KMS-11 (cell line): Measurements from ENCODE around the gene MRTFA.

ENCODE experiments used
- H2AFZ ChIP-seq: fragments of 200-600 bp; sonication (generic); 2 replicates; pipeline ENCODE4 v1.6.1; 2016; ENCODE audit warnings: antibody characterized with exemption, mixed run types, low read depth
- H3K27ac ChIP-seq: fragments of 200-600 bp; sonication (generic); 2 replicates; pipeline ENCODE4 v1.6.1; 2016; ENCODE audit warnings: mild to moderate bottlenecking, mixed run types
- H3K27me3 ChIP-seq: fragments of 200-600 bp; sonication (generic); 2 replicates; pipeline ENCODE4 v1.6.1; 2017; ENCODE audit warnings: mild to moderate bottlenecking, low read depth, mixed run types, moderate library complexity; ENCODE audit not compliant: insufficient read depth
- H3K36me3 ChIP-seq: fragments of 200-600 bp; sonication (generic); 2 replicates; pipeline ENCODE4 v1.6.1; 2017; ENCODE audit warnings: mild to moderate bottlenecking, mixed run types; ENCODE audit not compliant: insufficient read depth
- H3K4me1 ChIP-seq: fragments of 200-600 bp; sonication (generic); 2 replicates; pipeline ENCODE4 v1.6.1; 2016; ENCODE audit warnings: mild to moderate bottlenecking, low read depth, mixed run types; ENCODE audit not compliant: poor library complexity, severe bottlenecking
- H3K4me2 ChIP-seq: fragments of 200-600 bp; sonication (generic); 2 replicates; pipeline ENCODE4 v1.7.0; 2016; ENCODE audit warnings: mild to moderate bottlenecking, mixed run types
- H3K4me3 ChIP-seq: fragments of 200-600 bp; sonication (generic); IDR thresholded peaks from 2 replicates; pipeline ENCODE4 v1.6.1; 2017; ENCODE audit warnings: low read depth, low read length, mixed read lengths; ENCODE audit not compliant: insufficient read depth
- H3K79me2 ChIP-seq: fragments of 200-600 bp; sonication (generic); 2 replicates; pipeline ENCODE4 v1.6.1; 2016; ENCODE audit warnings: low read depth, mixed run types; ENCODE audit not compliant: insufficient read depth
- H3K9ac ChIP-seq: fragments of 200-600 bp; sonication (generic); 2 replicates; pipeline ENCODE4 v1.6.1; 2016; ENCODE audit warnings: mild to moderate bottlenecking, mixed run types
- H4K20me1 ChIP-seq: fragments of 200-600 bp; sonication (generic); 2 replicates; pipeline ENCODE4 v1.6.1; 2016; ENCODE audit warnings: mild to moderate bottlenecking, mixed run types; ENCODE audit not compliant: insufficient read depth
- CTCF ChIP-seq: fragments of 200-600 bp; sonication (generic); conservative IDR thresholded peaks from 2 replicates; pipeline ENCODE4 v1.6.1; 2017; ENCODE audit warnings: low read depth, mild to moderate bottlenecking, antibody characterized with exemption, low read length, moderate library complexity, mixed read lengths

Gene MRTFA

GRCh38 chr22:40522141-40522540 lies 114.4 kb downstream of the MRTFA start:
- Histone ChIP-seq H3K36me3 (no peaks in the 10 kb centered on the region), H3K9ac (no peak overlapping the region), H2AFZ (no peak overlapping the region), H3K27me3 (no peaks in the 10 kb centered on the region), H3K79me2 (no peaks in the 10 kb centered on the region; the same call in 1 of the 2 replicates), H3K4me1 (peaks cover 10% of the 10 kb centered on the region), H3K27ac (no peak overlapping the region), H3K4me3 (no peak overlapping the region), H3K4me2 (no peak overlapping the region), H4K20me1 (no peaks in the 10 kb centered on the region)
- TF ChIP-seq CTCF: no peak

GRCh38 chr22:40521046-40521445 lies 115.5 kb downstream of the MRTFA start:
- no peak overlapping the region for H3K4me2 ChIP-seq
- no peaks in the 10 kb centered on the region for H4K20me1 ChIP-seq
- H3K27me3 ChIP-seq: no peaks in the 10 kb centered on the region
- H3K36me3 ChIP-seq: no peaks in the 10 kb centered on the region
- no peak overlapping the region for H3K9ac ChIP-seq
- no peak overlapping the region for H3K27ac ChIP-seq
- no peak overlapping the region for H3K4me3 ChIP-seq
- H2AFZ ChIP-seq: no peak overlapping the region
- no peaks in the 10 kb centered on the region; the same call in 1 of the 2 replicates for H3K79me2 ChIP-seq
- TF ChIP-seq CTCF: no peak
- H3K4me1 ChIP-seq: peaks cover 10% of the 10 kb centered on the region

GRCh38 chr22:40520562-40520961 lies 116.0 kb downstream of the MRTFA start:
- Histone ChIP-seq H3K36me3 (no peaks in the 10 kb centered on the region), H3K4me2 (no peak overlapping the region)
- TF ChIP-seq CTCF: no peak

GRCh38 chr22:40519948-40520331 lies 116.6 kb downstream of the MRTFA start:
- H3K79me2 ChIP-seq: no peaks in the 10 kb centered on the region; the same call in 1 of the 2 replicates
- no peak overlapping the region for H2AFZ ChIP-seq
- no peaks in the 10 kb centered on the region for H3K27me3 ChIP-seq
- no peak overlapping the region for H3K27ac ChIP-seq
- no peak for TF ChIP-seq CTCF
- no peaks in the 10 kb centered on the region for H3K36me3 ChIP-seq
- H4K20me1 ChIP-seq: no peaks in the 10 kb centered on the region
- no peak overlapping the region for H3K9ac ChIP-seq
- peaks cover 10% of the 10 kb centered on the region for H3K4me1 ChIP-seq
- H3K4me2 ChIP-seq: no peak overlapping the region; the same call in 1 of the 2 replicates
- no peak overlapping the region for H3K4me3 ChIP-seq

More at GRCh38 chr22:40520562-40520961, 116.0 kb downstream of the MRTFA start:
- Histone ChIP-seq H3K4me1 (peaks cover 10% of the 10 kb centered on the region), H3K4me3 (no peak overlapping the region), H3K9ac (no peak overlapping the region), H3K79me2 (no peaks in the 10 kb centered on the region; the same call in 1 of the 2 replicates), H4K20me1 (no peaks in the 10 kb centered on the region), H3K27me3 (no peaks in the 10 kb centered on the region), H3K27ac (no peak overlapping the region), H2AFZ (no peak overlapping the region)
